ENCODE results near the gene GRIP2. TPM values are rescaled to one million over a fixed set of nuclear protein-coding genes. Genes with fewer than 3 reads are reported as not detected.
A peak's percentile ranks its signal among the peaks of the same experiment; 100 is the strongest.

Gene GRIP2
- total RNA-seq, 8 experiments from 2014 or later: 3.1 to 25.1 (median 4.6) TPM

DNA sequence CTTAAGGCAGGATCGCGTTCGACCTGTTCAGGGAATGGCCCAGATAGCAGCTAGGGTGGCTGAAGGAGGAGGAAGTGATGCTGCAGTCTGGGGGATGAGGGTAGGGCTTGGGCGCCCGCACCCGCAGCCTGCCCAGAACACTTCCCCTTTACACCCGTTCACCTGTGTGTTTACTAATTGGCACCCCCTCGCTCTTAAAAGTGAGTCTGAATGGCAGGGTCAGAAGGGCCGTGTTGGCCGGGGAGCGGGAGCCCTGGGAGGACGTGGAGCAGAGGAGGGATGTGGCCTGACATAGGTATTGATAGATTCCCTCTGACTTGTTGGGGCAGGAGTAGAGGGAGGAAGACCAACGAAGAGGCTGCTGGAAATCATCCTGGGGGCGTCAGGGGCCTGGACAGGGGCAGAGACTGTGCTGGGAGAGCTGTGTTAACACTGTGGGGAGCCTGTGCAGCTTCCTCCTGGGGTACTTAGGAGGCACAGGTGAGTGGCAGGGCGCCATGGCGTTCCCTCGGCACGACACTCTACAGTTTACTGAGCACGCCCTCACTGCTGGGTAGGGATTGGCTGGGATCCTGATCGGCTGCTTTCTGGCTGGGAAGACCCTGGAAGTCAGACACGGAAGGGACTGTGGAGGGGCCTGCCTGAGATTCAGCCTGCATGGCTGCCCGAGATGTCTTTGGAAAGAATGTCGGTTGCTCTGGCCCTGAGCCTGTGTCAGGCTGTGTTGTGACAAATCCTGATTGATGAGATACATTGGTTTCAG is 86.1 kb downstream of the GRIP2 start:
- 25 to 80% (median 67%) methylated on average over 1 to 11 of the region's 23 CpGs for WGBS, 10 experiments
- Histone ChIP-seq H3K27ac (no peak overlapping the region), H3K4me1 (replicated peaks in 1 of 2) (peaks cover 18 to 28% of the 10 kb centered on the region in 2 donors), H3K4me3 (no peak overlapping the region)
- in situ Hi-C loops (cut with MboI; ENCODE audit: low pct_unique_long_range_greater_than_20kb in 2 of 9, low sequenced_read_pairs in 9 of 9, unreplicated experiment in 9 of 9): loop anchor here in 3 of 9 experiments (25.0 kb wide), 2 partner anchors 192 to 567 kb away; partner anchors contain the start of gene WNT7A (in 1 of the 3)
- ATAC-seq (replicated peaks in 6 of 8): no peak

DNA sequence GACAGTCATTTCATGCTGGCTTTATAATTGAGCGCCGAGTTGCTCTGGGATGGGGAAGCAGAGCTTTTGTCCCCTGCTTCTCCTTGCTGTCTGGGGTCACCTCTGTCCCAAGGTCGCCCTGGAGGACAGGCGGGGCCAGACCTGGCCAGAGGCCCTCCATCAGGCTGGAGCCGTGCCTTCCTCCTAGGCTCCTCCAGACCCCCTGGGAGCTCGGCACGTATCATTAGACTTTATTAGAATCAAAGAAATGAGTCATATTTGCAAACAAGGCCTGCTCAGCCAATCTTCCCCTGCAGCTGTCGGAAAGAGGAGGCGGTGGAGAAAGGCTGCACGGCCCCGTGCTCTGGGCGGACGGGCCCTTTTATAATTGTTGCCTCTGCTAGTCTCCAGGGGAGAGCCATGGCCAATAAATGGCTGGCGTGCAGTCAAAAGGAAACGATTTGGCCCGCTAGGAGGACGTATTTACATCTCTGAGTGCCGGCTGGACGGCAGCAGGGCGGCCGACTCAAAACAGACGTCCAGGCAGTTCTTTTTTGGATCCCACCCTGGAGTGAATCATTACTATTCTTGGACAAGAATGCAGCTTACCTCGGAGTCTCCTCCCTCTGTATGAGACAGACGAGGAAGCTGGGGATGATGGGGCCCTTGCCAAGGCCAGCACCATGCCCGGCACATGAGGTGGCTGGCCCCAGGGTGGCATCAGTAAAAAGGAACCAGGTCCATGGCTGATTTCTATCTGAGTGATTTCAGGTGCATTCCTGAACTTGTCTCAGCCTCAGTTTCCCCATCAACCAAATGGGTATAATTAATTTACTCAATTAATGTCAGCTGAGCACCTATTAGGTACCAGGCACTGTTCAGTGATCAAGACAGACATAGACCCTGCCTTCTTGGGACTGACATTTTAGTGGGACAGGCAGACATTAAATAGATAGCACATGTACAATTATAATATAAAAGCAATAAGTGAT is 87.1 kb downstream of the GRIP2 start:
- peak; percentile 83 to 94 (median 90) for ATAC-seq (replicated peaks in 6 of 8)
- Histone ChIP-seq H3K4me3 (no peak overlapping the region), H3K27ac (peak overlapping the region; percentile 36 to 81), H3K4me1 (replicated peaks in 1 of 2) (peaks cover 18 to 28% of the 10 kb centered on the region in 2 donors)
- 0 to 40% (median 21%) methylated on average over 1 to 16 of the region's 25 CpGs; no CpG with 5 or more reads in 2 of the 10 experiments for WGBS, 10 experiments
- in situ Hi-C loops (cut with MboI; ENCODE audit: low pct_unique_long_range_greater_than_20kb in 2 of 9, low sequenced_read_pairs in 9 of 9, unreplicated experiment in 9 of 9): loop anchor here in 3 of 9 experiments (25.0 kb wide), 2 partner anchors 191 to 566 kb away; partner anchors contain the start of gene WNT7A (in 1 of the 3)

DNA sequence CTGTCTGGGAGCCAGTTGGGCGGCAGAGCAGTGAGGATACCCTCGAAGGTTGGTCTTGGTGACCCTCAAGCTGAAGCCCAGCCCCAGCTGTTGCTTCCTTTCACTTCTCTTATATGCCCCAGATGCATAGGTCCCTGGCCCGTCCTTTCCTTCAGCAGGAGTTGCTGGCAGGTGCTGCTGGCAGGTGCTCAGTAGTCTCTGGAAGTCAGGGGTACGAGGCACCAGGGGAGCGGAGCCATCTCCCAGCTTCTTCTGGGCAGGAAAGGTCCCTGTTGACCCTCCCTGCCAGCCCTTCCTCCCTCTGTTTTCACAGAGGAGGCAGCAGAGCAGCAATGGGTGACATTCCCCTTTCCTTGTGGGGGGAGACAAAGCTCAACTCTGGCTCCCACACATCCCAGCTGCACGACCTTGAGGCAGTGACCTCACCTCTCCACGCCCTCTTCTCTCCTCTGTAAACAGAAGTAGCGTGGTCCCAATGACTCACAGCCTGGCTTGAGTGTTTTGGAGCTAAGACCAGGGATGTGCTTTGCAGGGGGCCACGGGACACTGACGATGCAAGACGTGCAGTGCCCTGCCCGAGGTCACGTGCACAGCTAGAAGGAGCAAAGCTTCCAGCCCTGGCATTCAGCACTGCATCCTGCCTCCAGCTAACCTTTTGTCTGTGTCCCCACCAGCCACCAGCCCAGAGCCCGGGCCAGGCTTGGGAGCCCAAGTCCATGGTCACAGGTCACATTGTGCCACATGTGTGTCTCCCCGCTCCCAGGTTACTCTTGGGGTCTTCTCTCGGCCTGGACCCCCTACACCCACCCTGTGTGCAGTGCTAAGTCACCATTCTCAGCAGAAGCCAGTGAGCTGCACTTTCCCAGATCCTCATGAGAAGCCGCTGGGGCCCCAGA is 88.0 kb downstream of the GRIP2 start:
- peak overlapping the region; percentile 36 to 81 for H3K27ac ChIP-seq
- peak in 7 of 8 experiments; percentile 9 to 77 (median 66) for ATAC-seq (replicated peaks in 6 of 8)
- WGBS, 10 experiments: 47 to 100% (median 76%) methylated on average over 1 to 6 of the region's 17 CpGs; no CpG with 5 or more reads in 3 of the 10 experiments
- peaks cover 18 to 28% of the 10 kb centered on the region in 2 donors for H3K4me1 ChIP-seq (replicated peaks in 1 of 2)
- in situ Hi-C loops (cut with MboI; ENCODE audit: low pct_unique_long_range_greater_than_20kb in 2 of 9, low sequenced_read_pairs in 9 of 9, unreplicated experiment in 9 of 9): loop anchor here in 3 of 9 experiments (25.0 kb wide), 2 partner anchors 190 to 565 kb away; partner anchors contain the start of gene WNT7A (in 1 of the 3)
- no peak overlapping the region for H3K4me3 ChIP-seq

DNA sequence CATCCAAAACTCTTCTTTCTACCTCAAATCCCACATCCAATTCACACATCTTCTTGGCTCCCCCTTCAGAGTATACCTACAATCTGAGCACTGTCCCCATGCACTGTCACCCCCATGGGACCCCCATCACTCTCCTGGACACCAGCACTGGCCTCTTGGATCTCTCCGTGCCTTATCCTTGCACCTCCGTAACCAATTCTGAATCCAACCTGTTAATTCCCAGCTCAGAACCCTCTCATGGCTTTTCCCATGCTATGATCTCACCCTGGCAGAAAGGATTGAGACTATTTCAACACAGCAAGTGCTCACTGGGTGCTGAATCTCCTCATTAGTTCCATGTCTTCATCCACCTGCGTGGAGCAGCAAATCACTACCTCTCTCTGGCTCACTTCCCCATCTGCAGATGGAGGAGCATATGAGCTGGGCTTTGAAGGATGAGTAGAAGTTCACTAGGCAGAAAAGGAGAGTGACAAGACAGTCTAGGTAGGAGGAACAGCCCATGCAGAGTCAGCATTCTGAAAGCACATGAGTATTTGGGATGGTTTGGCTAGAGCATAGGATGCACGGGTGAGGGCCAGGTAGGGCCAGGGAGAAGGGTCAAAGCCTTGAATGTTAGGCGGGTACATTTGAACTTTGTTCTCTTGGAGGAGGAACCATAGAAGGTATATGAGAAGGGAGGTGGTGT is 89.1 kb downstream of the GRIP2 start:
- H3K4me1 ChIP-seq (replicated peaks in 1 of 2): peaks cover 18 to 28% of the 10 kb centered on the region in 2 donors
- no peak for ATAC-seq (replicated peaks in 6 of 8)
- in situ Hi-C loops (cut with MboI; ENCODE audit: low pct_unique_long_range_greater_than_20kb in 2 of 9, low sequenced_read_pairs in 9 of 9, unreplicated experiment in 9 of 9): loop anchor here in 3 of 9 experiments (25.0 kb wide), 2 partner anchors 189 to 564 kb away; partner anchors contain the start of gene WNT7A (in 1 of the 3)
- WGBS, 10 experiments: 83 to 100% (median 96%) methylated on average over 1 to 3 of the region's 5 CpGs; no CpG with 5 or more reads in 3 of the 10 experiments
- H3K4me3 ChIP-seq: no peak overlapping the region
- H3K27ac ChIP-seq: no peak overlapping the region

DNA sequence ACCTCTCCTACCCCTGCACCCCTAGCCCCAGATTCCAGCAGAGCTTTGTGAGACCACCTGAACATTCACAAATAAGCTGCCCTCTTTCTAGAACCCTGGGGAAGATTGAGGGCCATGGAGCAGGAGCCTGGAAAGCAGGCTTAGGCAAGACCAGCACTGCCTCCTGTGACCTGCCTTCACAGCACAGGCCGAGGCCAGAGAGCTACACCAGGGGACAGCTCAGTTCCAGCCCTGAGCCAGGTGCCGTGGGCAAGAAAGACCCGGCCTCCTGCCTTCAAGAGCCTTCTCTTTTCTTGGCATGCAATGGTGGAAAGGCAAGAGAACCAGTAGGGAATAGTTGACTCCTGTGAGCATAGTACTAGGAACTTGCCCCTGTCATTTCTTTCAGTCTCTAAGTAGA is 89.6 kb downstream of the GRIP2 start:
- H3K4me3 ChIP-seq: no peak overlapping the region
- H3K27ac ChIP-seq: no peak overlapping the region
- 80 to 100% (median 100%) methylated on average over 1 to 3 of the region's 3 CpGs; no CpG with 5 or more reads in 7 of the 10 experiments for WGBS, 10 experiments
- in situ Hi-C loops (cut with MboI; ENCODE audit: low pct_unique_long_range_greater_than_20kb in 2 of 9, low sequenced_read_pairs in 9 of 9, unreplicated experiment in 9 of 9): loop anchor here in 3 of 9 experiments (25.0 kb wide), 2 partner anchors 188 to 563 kb away; partner anchors contain the start of gene WNT7A (in 1 of the 3)
- no peak for ATAC-seq (replicated peaks in 6 of 8)
- H3K4me1 ChIP-seq (replicated peaks in 1 of 2): peaks cover 18 to 28% of the 10 kb centered on the region in 2 donors

DNA sequence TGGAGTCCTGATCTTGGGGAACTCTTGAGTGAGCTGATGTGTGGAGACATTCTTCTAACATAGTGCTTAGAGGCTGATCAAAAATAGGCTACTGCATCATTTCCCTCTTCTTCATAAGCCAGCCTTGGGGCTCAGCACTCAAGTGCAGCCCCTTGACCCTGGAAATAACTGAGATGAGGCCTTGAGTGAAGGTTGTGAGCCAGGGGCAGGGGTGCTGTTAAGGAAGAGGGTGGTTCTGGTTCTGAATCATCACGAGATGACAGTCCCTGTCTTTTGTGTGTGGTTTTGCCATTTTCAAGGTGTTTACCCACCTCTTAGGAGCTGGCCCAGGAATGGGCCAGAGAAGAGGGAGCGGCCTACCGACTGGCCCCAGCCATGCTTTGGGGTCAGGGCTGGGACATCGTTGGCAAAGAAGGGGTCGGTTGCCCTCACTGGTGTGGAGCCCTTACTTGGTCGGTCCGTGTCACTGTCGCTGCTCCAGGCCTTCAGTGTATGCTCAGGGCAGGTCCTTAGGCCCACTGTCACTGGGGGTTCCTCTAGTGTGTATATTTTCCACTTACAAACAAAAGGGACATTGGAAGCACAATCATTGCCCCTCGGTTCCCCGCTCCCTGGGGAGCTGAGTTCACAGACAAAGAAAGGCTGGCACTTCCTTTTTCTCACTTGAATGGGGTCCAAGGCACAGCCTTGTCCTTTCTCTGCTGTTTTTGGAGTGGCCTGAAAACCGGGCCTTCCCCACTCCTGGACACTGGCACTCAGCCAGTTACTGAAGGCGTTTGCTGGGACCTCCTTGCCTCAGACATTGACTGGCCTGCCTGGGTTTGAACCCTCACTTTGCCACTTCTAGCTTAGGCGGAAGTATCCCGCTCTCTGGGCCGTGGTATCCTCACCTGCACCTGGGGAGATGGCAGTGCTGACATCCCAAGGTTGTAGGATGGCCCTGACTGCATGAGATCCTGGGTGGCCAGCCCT is 91.1 kb downstream of the GRIP2 start:
- peaks cover 18 to 24% of the 10 kb centered on the region in 2 donors for H3K4me1 ChIP-seq (replicated peaks in 1 of 2)
- in situ Hi-C loops (cut with MboI; ENCODE audit: low pct_unique_long_range_greater_than_20kb in 2 of 9, low sequenced_read_pairs in 9 of 9, unreplicated experiment in 9 of 9): no loop called here
- no peak overlapping the region for H3K27ac ChIP-seq
- no peak for ATAC-seq (replicated peaks in 6 of 8)
- no peak overlapping the region for H3K4me3 ChIP-seq
- 60 to 100% (median 85%) methylated on average over 1 to 7 of the region's 15 CpGs; no CpG with 5 or more reads in 4 of the 10 experiments for WGBS, 10 experiments

DNA sequence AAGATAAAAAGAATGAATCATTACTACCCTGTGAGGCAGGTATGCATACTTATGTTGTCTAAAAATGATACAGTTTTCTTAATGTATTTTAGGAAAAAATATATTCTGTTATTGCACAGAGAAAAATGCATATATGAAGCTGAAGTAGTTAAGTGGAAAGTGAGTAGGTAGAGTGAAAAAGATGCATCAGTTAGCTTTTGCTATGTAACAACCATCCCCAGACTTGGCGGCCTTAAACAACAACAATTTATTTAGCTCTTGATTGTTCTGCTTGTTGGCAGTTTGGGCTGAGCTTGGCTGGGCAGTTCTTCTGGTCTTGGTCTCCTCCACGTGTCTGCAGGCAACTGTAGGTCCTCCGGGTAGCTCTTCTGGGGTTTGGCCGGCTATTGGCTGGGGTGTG is 92.1 kb downstream of the GRIP2 start:
- ATAC-seq (replicated peaks in 6 of 8): no peak
- Histone ChIP-seq H3K27ac (no peak overlapping the region), H3K4me1 (replicated peaks in 1 of 2) (peaks cover 14% of the 10 kb centered on the region in 2 donors), H3K4me3 (no peak overlapping the region)
- in situ Hi-C loops (cut with MboI; ENCODE audit: low pct_unique_long_range_greater_than_20kb in 2 of 9, low sequenced_read_pairs in 9 of 9, unreplicated experiment in 9 of 9): no loop called here
- WGBS, 10 experiments: 72 to 100% (median 97%) methylated on average over 1 to 4 of the region's 4 CpGs; no CpG with 5 or more reads in 4 of the 10 experiments

DNA sequence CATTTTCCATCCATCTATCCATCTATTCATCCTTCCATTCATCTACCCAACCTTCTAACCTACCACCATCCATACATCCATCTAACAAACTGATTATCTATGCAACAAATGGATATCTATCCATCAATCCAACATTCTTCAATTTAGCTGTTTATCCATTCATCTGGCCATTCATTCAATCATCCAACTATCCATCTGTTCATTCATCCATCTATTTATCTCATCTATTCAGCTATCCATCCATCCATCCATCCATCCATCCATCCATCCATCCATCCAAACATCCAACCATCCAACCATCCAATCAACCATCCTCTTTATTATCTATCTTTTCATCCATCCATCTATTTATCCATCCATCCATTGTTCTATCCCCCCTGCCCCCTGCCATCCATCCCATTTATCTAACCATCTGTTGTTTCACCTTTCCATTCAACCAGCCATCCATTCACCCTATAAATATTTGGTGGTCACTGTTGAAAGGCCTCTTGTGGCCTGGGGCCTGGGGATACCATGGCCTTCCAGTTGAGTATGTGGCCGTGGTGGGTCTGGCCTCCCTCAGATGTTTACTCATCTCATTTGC is 93.1 kb downstream of the GRIP2 start:
- no peak overlapping the region for H3K27ac ChIP-seq
- H3K4me3 ChIP-seq: no peak overlapping the region
- ATAC-seq (replicated peaks in 6 of 8): no peak
- 80 to 100% (median 100%) methylated on average over 1 of the region's 1 CpG; no CpG with 5 or more reads in 4 of the 10 experiments for WGBS, 10 experiments
- in situ Hi-C loops (cut with MboI; ENCODE audit: low pct_unique_long_range_greater_than_20kb in 2 of 9, low sequenced_read_pairs in 9 of 9, unreplicated experiment in 9 of 9): no loop called here
- H3K4me1 ChIP-seq (replicated peaks in 1 of 2): peaks cover 4% of the 10 kb centered on the region in 2 donors

DNA sequence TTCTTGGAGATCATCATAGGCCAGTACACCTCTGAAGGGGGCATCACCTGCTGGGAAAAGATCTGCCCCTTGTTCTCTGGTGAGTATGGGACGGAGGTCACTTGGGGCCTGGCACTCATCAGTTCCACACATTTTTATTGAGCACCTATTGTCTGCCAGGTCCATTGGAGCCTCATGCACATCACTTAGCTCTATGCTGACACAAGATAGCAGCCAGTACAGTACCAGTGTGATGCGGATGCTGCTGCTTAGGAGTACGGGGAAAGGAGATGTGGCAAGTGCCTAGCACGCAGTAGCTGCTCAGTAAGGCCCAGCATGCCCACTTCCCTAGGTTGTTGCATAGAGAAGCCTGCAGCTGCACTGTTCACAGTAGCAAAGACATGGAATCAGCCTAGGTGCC is 94.4 kb downstream of the GRIP2 start:
- 70 to 100% (median 90%) methylated on average over 1 to 3 of the region's 4 CpGs; no CpG with 5 or more reads in 3 of the 10 experiments for WGBS, 10 experiments
- Histone ChIP-seq H3K4me3 (no peak overlapping the region), H3K27ac (no peak overlapping the region), H3K4me1 (replicated peaks in 1 of 2) (peaks cover 0 to under 1% of the 10 kb centered on the region in 2 donors)
- ATAC-seq (replicated peaks in 6 of 8): no peak
- in situ Hi-C loops (cut with MboI; ENCODE audit: low pct_unique_long_range_greater_than_20kb in 2 of 9, low sequenced_read_pairs in 9 of 9, unreplicated experiment in 9 of 9): no loop called here

DNA sequence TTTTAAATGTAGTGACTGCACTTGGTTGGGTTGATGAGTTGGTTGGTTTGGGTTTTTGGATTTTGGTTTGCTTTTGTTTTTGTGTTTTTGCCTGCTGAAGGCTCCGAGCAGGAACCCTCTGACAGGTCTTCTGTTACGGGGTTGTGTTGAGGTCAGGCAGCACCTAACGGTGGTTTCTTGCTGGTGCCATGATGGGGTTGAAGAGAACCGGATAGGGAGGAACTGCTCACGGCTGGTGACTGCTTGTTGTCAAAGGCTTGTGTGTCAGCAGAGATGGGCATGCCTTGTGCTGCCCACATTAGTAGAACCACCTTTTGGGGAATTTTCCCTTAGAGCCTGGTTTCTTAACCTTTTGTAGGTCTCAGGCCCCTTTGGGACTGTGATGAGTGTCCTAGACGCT is 95.8 kb downstream of the GRIP2 start:
- in situ Hi-C loops (cut with MboI; ENCODE audit: low pct_unique_long_range_greater_than_20kb in 2 of 9, low sequenced_read_pairs in 9 of 9, unreplicated experiment in 9 of 9): no loop called here
- H3K4me1 ChIP-seq (replicated peaks in 1 of 2): peaks cover 3 to 13% of the 10 kb centered on the region in 2 donors
- no peak for ATAC-seq (replicated peaks in 6 of 8)
- H3K4me3 ChIP-seq: no peak overlapping the region
- 80 to 97% (median 93%) methylated on average over 1 to 6 of the region's 6 CpGs; no CpG with 5 or more reads in 3 of the 10 experiments for WGBS, 10 experiments
- no peak overlapping the region for H3K27ac ChIP-seq
